Ammon's horn (tissue), 1 donor: ENCODE measurements around the gene ZBTB24.

Experiments
- DNase-seq: peaks from one replicate; pipeline ENCODE4 v3.0.0-alpha.2; 2016; ENCODE audit warnings: low spot score

The ZBTB24 gene

GRCh38 chr6:109420751-109421150, 62.3 kb downstream of the ZBTB24 start:
- no peak for DNase-seq

- DNase-seq: no peak
These were observed 65.4 kb downstream of the ZBTB24 start for GRCh38 chr6:109417646-109418045.
